SK-MEL-5 (cell line): ENCODE data around the gene IGSF8. TPM values are rescaled to one million over a fixed set of nuclear protein-coding genes. Genes with fewer than 3 reads are reported as not detected.

Experiments
- DNase-seq: peaks from one replicate; pipeline ENCODE4 v3.0.0-alpha.2; 2016; ENCODE audit warnings: low read depth, low spot score
- in situ Hi-C: cut with HindIII; loops from 2 replicates; pipeline ENCODE4 v1.10.0; 2016; ENCODE audit warnings: low sequenced_read_pairs, high pct_unique_total_duplicates, low pct_unique_long_range_greater_than_20kb
- total RNA-seq: library from RNA; depleted of rRNA; stranded (reverse); fragments of >200 nt; shearing (Covaris generic); gene quantifications from 2 replicates; pipeline ENCODE4 v1.2.3, GENCODE V29; 2014

The IGSF8 gene
- total RNA-seq, 1 experiment from 2014 or later, result 146 TPM

- in situ Hi-C loops, result no loop called here
- no peak for DNase-seq
These were observed 15.9 kb downstream of the IGSF8 start for GRCh38 chr1:160082487-160082886.

GRCh38 chr1:160081261-160081936 is 17.0 kb downstream of the IGSF8 start, which contains the start of gene KCNJ9:
KCNJ9 (plus strand) TSS chr1:160081538; CDS start chr1:160084031, 2,493 bp downstream.
- in situ Hi-C loops, result no loop called here
- no peak for DNase-seq

- in situ Hi-C loops, result no loop called here
- no peak for DNase-seq
These were observed 17.9 kb downstream of the IGSF8 start for GRCh38 chr1:160080381-160081100.

GRCh38 chr1:160079448-160079847 is 19.0 kb downstream of the IGSF8 start:
- no peak for DNase-seq
- in situ Hi-C loops, result no loop called here

- in situ Hi-C loops, result no loop called here
- peak; percentile 68 for DNase-seq
These were observed 19.8 kb downstream of the IGSF8 start for GRCh38 chr1:160078512-160079195.

GRCh38 chr1:160077486-160077885 is 20.9 kb downstream of the IGSF8 start:
- in situ Hi-C loops, result no loop called here
- no peak for DNase-seq

GRCh38 chr1:160076295-160076694 is 22.1 kb downstream of the IGSF8 start:
- DNase-seq, result no peak
- in situ Hi-C loops, result no loop called here

- in situ Hi-C loops, result no loop called here
- no peak for DNase-seq
These were observed 22.6 kb downstream of the IGSF8 start for GRCh38 chr1:160075836-160076235.

GRCh38 chr1:160074865-160075264 is 23.6 kb downstream of the IGSF8 start:
- no peak for DNase-seq
- in situ Hi-C loops, result no loop called here

GRCh38 chr1:160071289-160071688 is 27.1 kb downstream of the IGSF8 start:
- no peak for DNase-seq
- in situ Hi-C loops, result no loop called here

GRCh38 chr1:160070243-160071163 is 27.9 kb downstream of the IGSF8 start:
- in situ Hi-C loops, result no loop called here
- peak; percentile 74 for DNase-seq

- no peak for DNase-seq
- in situ Hi-C loops, result no loop called here
These were observed 28.8 kb downstream of the IGSF8 start, which contains the start of gene KCNJ10 for GRCh38 chr1:160069460-160070231. KCNJ10 (minus strand) TSS chr1:160070160; CDS start chr1:160042532, 27,628 bp downstream.

GRCh38 chr1:160068225-160068624 is 30.2 kb downstream of the IGSF8 start:
- no peak for DNase-seq
- in situ Hi-C loops, result no loop called here

GRCh38 chr1:160066829-160067745 is 31.3 kb downstream of the IGSF8 start:
- in situ Hi-C loops, result no loop called here
- DNase-seq, result no peak

GRCh38 chr1:160064746-160065145 is 33.7 kb downstream of the IGSF8 start:
- no peak for DNase-seq
- in situ Hi-C loops, result no loop called here

GRCh38 chr1:160064164-160064563 is 34.3 kb downstream of the IGSF8 start:
- no peak for DNase-seq
- in situ Hi-C loops, result no loop called here
